Activated naive CD8-positive, alpha-beta T cell (primary cell): ENCODE measurements around the gene KIRREL2.
A peak's percentile ranks its signal among the peaks of the same experiment; 100 is the strongest.

Experiments
- H3K27ac Mint-ChIP-seq: one replicate; pipeline ENCODE4 v1.8.0; 2021; ENCODE audit warnings: mixed read lengths
- H3K27me3 Mint-ChIP-seq: one replicate; pipeline ENCODE4 v1.8.0; 2021; ENCODE audit warnings: mixed read lengths
- H3K36me3 Mint-ChIP-seq: one replicate; pipeline ENCODE4 v1.8.0; 2021; ENCODE audit warnings: mixed read lengths
- H3K4me1 Mint-ChIP-seq: one replicate; pipeline ENCODE4 v1.8.0; 2021; ENCODE audit warnings: low read depth, mixed read lengths
- H3K4me3 Mint-ChIP-seq: one replicate; pipeline ENCODE4 v1.8.0; 2021; ENCODE audit warnings: mild to moderate bottlenecking, mixed read lengths
- H3K9me3 Mint-ChIP-seq: one replicate; pipeline ENCODE4 v1.8.0; 2021; ENCODE audit warnings: low read depth, mixed read lengths

The KIRREL2 gene

DNA sequence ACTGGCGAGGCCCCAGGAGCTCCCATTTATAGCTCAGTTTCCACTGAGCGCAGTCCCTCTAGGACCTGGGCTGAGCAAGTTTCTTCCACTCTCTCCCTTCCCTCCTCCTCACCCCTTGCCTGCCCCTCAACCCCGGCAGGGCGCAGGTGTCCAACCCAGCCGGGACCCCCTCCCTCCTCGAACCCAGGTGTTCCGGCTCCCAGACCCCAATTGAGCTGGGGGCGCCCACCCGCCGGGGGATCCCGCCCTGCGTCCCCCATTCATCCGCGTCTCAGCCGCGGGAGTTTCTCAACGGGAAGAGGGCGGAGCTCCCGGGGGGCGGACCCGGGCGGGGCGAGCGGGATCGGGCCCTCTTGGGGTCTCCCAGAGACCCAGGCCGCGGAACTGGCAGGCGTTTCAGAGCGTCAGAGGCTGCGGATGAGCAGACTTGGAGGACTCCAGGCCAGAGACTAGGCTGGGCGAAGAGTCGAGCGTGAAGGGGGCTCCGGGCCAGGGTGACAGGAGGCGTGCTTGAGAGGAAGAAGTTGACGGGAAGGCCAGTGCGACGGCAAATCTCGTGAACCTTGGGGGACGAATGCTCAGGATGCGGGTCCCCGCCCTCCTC is at the start of gene KIRREL2:
Gene KIRREL2 (plus strand): TSS at position 366 of the 604 bp plus-strand sequence. CDS start 209 bp downstream, at position 575.
- H3K27ac Mint-ChIP-seq, result no peak within 1 kb of the TSS

DNA sequence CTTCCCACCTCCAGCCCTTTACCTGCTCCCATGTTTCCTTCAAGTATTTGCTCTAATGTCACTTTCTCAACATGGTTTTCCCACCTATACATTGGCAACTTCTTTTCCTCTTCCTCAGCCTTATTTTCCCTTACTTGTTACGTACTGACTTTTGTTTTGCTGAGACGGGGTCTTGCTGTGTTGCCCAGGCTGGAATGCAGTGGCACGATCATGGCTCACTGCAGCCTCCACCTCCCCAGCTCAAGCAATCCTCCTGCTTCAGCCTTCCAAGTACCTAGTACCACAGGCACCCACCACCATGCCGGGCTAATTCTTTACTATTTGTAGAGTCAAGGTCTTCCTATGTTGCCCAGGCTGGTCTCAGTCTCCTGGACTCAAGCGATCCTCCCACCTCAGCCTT is 49.1 kb upstream of the KIRREL2 start:
- no peaks in the 10 kb centered on the region for H3K36me3 Mint-ChIP-seq
- H3K27ac Mint-ChIP-seq, result no peak overlapping the region
- no peaks in the 10 kb centered on the region for H3K9me3 Mint-ChIP-seq
- no peak overlapping the region for H3K4me3 Mint-ChIP-seq
- peaks cover 5% of the 10 kb centered on the region for H3K4me1 Mint-ChIP-seq
- no peaks in the 10 kb centered on the region for H3K27me3 Mint-ChIP-seq

More for the DNA sequence above, at the start of gene KIRREL2:
- Mint-ChIP-seq H3K27me3 (peaks cover 8% of the 10 kb centered on the region), H3K4me3 (peak within 1 kb of the TSS; percentile 78), H3K4me1 (peaks cover 8% of the 10 kb centered on the region), H3K9me3 (no peaks in the 10 kb centered on the region), H3K36me3 (no peaks in the 10 kb centered on the region)

DNA sequence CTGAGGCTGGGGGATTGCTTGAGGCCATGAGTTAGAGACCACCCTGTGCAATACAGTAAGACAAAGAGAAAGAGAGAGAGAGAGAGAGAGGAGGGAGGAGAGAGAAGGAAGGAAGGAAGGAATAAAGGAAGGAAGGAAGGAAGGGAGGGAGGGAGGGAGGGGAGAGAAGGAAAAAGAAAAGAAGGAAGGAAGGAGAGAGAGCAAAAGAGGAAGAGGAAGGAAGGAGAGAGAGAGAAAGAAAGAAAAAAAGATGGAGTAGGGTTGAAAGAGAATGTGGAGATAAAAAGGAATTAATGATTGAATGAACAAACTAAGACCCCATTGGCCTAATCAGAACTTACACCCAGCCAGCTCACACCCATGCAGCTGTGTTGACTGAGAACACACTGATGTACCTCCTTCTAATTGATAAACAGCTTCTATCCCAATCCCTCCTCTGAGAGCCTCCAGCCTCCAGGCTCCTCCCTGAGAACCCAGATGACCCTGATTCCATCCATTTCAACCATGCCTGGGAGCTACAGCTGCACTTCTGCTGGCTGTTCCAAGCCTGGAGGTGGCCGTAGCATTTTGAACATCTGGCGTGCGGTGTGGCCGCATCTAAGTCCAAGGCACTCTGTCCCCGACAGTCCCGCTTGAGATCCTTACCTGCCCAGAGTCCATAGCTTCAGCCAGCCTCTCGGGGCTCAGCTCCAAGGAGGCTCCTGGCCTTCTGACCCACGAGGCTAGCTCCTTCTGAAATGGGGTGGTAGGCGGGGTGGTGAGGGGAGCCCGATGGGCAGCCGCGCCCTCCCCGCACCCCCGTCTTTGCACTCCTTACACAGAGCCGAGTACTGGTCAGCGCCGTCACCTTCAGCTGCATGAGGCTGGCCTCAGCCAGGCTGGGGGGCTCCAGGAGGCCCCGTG is 45.1 kb upstream of the KIRREL2 start:
- H3K36me3 Mint-ChIP-seq, result no peaks in the 10 kb centered on the region

DNA sequence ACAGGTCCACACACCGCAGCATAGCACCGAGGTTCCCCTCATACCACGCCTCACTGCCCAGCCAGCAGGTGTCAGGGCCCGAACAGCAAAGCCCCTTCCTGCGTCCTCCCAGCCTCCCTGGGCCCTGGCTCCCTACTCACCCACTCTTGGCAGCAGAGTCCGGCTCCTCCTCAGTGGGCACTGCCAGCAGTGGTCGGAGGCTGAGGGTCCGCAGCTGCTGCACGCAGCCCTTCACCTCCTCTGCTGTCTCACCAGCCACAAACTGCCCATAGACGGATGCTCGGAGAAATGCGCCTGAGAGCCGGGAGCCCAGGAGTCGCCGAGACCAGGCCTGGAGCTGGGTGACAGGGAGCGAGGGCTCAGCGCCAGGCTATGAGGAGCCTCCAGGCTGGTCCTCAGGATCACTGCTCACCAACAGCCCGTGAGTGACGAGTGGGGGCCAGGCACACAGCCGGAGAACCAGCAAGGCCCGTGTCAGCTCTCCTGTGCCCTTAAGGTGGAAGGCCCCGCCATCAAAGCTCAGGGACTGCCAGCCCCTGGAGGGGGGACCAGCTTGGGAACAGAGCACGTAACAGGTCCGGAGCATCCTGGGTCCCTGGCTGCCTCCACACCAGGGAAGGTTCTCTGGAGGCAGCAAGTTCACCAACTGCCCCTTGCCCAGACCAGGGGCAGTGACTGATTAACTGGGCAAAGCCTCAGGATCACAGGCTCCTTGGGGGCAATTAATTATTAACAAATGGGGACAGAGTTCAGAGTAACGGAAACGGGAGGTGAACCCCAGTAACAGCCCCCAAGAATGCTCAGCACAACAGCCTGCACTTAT is 44.3 kb upstream of the KIRREL2 start, which contains the start of gene PRODH2:
Gene PRODH2 (minus strand): TSS at position 626 of the 823 bp plus-strand sequence. CDS start 40 bp downstream, at position 586.
- Mint-ChIP-seq H3K9me3 (no peaks in the 10 kb centered on the region), H3K27ac (no peak within 1 kb of the TSS), H3K27me3 (peaks cover 4% of the 10 kb centered on the region), H3K36me3 (no peaks in the 10 kb centered on the region), H3K4me3 (no peak within 1 kb of the TSS), H3K4me1 (no peaks in the 10 kb centered on the region)

More for the DNA sequence above, 45.1 kb upstream of the KIRREL2 start:
- no peak overlapping the region for H3K4me3 Mint-ChIP-seq
- no peaks in the 10 kb centered on the region for H3K4me1 Mint-ChIP-seq
- H3K27me3 Mint-ChIP-seq, result peaks cover 3% of the 10 kb centered on the region
- H3K27ac Mint-ChIP-seq, result no peak overlapping the region
- no peaks in the 10 kb centered on the region for H3K9me3 Mint-ChIP-seq

DNA sequence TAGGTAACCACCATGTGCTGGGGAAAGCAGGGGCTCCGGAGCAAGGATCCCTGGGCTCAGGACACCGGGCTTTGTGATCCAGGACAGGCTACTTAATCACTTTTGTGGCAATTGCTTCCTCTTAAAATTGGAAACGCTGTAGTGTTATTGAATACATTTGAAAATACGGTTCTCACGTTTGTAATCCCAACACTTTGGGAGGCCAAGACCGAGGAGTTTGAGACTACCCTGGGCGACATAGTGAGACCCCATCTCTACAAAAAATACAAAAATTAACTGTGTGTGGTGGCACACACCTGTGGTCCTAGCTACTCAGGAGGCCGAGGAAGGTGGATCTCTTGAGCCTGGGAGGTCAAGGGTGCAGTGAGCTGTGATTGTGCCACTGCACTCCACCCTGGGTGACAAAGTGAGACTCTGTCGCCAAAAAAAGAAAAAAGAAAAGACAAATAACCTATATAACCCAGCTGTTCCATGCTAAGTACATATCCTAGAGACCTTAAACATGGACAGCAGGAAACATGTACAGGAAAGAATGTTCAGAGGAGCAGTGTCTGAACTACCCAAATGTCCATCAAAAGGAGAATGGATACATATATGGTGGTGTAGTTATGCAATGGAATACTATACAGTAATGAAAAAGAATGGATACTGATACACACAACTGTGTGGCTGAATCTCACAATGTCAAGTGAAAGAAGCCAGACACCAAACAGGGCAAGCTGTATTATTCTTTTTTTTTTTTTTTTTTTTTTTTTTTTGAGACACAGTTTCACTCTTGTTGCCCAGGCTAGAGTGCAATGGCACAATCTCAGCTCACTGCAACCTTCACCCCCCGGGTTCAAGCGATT is 43.4 kb upstream of the KIRREL2 start:
- H3K27me3 Mint-ChIP-seq, result peaks cover 6% of the 10 kb centered on the region
- H3K9me3 Mint-ChIP-seq, result no peaks in the 10 kb centered on the region
- no peak overlapping the region for H3K27ac Mint-ChIP-seq
- no peaks in the 10 kb centered on the region for H3K36me3 Mint-ChIP-seq
- H3K4me3 Mint-ChIP-seq, result no peak overlapping the region
- H3K4me1 Mint-ChIP-seq, result no peaks in the 10 kb centered on the region

DNA sequence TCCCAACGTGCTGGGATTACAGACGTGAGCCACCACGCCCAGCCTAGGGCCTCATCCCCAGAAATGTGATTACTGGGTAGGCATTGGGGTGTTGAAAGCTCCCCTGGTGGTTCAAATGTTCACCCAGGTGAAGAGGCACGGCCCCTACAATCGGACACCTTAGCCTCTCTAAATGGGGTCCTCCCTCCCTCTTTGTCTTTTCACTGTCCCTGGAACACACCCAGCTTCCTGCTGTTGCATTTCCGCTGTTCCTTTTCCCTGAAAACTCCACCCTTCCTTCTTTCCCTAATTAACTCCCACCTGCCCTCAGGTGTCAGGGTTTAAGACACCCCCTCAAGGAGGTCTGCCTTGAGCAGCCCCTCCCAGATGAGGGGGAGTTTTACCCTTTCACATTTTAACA is 40.4 kb upstream of the KIRREL2 start:
- Mint-ChIP-seq H3K9me3 (no peaks in the 10 kb centered on the region), H3K27ac (no peak overlapping the region), H3K4me3 (no peak overlapping the region), H3K4me1 (no peaks in the 10 kb centered on the region), H3K36me3 (no peaks in the 10 kb centered on the region), H3K27me3 (peaks cover 8% of the 10 kb centered on the region)

DNA sequence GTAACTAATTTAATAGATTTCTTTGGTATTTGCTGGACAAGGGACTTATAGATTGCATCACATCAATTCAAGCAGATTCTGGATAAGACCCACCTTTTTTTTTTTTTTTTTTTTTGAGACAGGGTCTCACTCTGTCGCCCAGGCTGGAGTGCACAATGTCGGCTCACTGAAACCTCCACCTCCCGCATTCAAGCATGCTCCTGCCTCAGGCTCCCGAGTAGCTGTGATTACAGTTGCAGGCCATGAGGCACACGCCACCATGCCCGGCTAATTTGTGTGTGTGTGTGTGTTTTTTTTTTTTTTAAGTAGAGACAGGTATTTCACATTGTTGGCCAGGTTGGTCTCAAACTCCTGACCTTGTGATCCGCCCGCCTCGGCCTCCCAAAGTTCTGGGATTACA is 39.9 kb upstream of the KIRREL2 start:
- H3K9me3 Mint-ChIP-seq, result no peaks in the 10 kb centered on the region
- H3K4me3 Mint-ChIP-seq, result no peak overlapping the region
- H3K4me1 Mint-ChIP-seq, result no peaks in the 10 kb centered on the region
- no peak overlapping the region for H3K27ac Mint-ChIP-seq
- H3K36me3 Mint-ChIP-seq, result no peaks in the 10 kb centered on the region
- peaks cover 8% of the 10 kb centered on the region for H3K27me3 Mint-ChIP-seq

DNA sequence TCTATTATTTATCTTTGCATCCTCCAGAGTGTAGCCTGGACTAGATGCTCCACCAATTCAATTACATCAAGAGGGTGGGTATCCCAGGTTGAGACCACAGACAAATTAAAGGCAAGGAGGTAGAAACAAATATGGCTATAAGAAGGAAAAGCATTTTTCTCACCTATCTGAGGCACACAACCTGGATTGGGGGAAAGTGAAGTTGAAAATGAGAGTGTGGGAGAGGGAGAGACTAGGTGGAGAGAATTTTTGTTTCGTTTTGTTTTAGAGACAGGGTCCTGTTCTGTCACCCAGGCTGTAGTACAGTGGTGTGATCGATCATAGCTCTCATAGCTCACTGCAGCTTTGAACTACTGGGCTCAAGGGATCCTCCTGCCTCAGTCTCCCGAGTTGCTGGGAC is 38.3 kb upstream of the KIRREL2 start:
- Mint-ChIP-seq H3K4me3 (no peak overlapping the region), H3K27me3 (peaks cover 12% of the 10 kb centered on the region), H3K9me3 (no peaks in the 10 kb centered on the region), H3K4me1 (no peaks in the 10 kb centered on the region), H3K27ac (no peak overlapping the region), H3K36me3 (no peaks in the 10 kb centered on the region)

DNA sequence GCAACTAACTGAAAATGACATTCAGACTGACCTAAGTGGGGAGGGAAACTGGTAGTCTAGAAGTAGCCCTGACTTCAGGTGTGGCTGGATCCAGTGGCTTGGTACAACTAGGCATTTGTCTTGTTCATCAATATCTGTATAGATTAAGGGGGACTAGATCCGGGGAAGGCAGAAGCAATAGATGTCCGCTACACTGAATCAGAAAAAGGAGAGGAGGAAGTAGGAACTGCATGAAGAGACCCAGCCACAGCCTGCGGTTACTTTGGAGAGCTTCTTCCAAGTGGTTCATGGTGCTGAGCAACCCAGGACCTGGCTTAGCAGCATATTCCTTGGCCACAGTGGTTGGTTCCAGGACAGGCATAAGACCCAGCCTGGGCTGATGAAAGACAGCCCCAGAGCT is 34.1 kb upstream of the KIRREL2 start:
- Mint-ChIP-seq H3K4me1 (no peaks in the 10 kb centered on the region), H3K27me3 (peaks cover 15% of the 10 kb centered on the region), H3K36me3 (no peaks in the 10 kb centered on the region), H3K27ac (no peak overlapping the region), H3K4me3 (no peak overlapping the region), H3K9me3 (no peaks in the 10 kb centered on the region)

DNA sequence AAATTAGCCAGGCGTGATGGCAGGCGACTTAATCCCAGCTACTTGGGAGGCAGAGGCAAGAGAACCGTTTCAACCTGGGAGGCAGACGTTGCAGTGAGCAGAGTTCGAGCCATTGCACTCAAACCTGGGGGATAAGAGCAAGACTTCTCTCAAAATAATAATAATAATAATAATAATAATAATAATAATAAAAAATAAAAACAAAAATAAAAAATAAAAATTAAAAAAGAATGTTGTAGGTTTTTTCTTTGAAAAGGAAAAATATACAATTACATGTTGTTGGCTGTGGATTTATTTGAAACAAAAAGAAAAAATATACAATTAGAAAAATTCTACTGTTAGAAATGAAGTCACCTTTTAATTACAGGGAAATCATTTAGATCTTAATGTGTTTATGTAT is 32.6 kb upstream of the KIRREL2 start:
- no peaks in the 10 kb centered on the region for H3K36me3 Mint-ChIP-seq
- peaks cover 19% of the 10 kb centered on the region for H3K27me3 Mint-ChIP-seq
- no peak overlapping the region for H3K4me3 Mint-ChIP-seq
- no peak overlapping the region for H3K27ac Mint-ChIP-seq
- H3K9me3 Mint-ChIP-seq, result no peaks in the 10 kb centered on the region
- no peaks in the 10 kb centered on the region for H3K4me1 Mint-ChIP-seq

DNA sequence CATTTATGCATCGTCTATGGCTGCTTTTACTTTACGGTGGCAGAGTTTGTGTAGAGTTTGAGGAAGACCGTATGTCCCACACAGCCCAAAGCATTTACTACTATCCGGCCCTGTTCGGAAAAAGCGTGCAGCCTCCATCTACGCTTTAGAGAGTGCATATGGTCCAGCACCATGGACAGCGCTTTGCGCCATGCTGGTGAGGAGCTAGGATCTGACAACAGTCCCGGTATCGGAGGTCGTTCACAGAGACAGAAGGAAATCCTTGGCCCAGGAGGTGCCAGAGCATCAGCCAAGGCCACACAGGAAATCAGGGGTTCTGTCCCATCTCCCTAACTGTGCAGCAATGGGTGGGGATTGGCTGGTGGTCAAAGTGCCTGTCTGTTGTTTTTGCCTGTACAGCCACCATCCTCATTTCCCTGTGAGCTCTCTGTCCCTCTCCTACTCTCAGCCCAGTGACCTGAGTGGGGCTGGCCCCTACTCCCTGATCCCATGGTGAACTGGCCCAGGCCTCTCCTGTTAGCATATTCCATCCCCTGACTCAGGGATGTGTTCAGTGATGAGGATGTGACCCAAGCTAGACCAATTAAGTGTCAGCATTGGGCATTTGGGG is 27.9 kb upstream of the KIRREL2 start:
- Mint-ChIP-seq H3K4me1 (no peaks in the 10 kb centered on the region), H3K36me3 (no peaks in the 10 kb centered on the region), H3K9me3 (no peaks in the 10 kb centered on the region), H3K4me3 (no peak overlapping the region), H3K27ac (no peak overlapping the region), H3K27me3 (peaks cover 26% of the 10 kb centered on the region)

DNA sequence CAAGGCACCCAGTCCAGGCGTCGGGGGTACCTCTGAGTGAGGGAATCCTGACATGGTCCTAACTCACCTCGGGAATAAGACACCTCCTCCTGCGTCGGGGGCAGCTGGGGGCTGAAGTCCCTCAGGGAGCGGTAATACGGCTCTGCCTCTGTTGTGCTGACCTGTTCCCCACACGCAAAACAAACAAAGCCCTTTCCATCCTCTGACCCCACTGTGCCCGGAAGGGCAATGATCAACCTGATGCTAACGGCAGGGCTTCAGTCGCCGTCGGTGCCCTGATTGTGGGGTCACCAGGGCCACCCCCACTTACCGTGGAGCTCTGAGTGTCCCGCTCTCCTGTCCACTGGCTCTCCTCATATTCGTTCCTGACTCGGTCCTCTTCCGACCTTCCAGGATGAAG is 25.7 kb upstream of the KIRREL2 start:
- no peak overlapping the region for H3K27ac Mint-ChIP-seq
- H3K27me3 Mint-ChIP-seq, result peaks cover 28% of the 10 kb centered on the region
- no peaks in the 10 kb centered on the region for H3K4me1 Mint-ChIP-seq
- no peaks in the 10 kb centered on the region for H3K9me3 Mint-ChIP-seq
- H3K36me3 Mint-ChIP-seq, result no peaks in the 10 kb centered on the region
- H3K4me3 Mint-ChIP-seq, result no peak overlapping the region

DNA sequence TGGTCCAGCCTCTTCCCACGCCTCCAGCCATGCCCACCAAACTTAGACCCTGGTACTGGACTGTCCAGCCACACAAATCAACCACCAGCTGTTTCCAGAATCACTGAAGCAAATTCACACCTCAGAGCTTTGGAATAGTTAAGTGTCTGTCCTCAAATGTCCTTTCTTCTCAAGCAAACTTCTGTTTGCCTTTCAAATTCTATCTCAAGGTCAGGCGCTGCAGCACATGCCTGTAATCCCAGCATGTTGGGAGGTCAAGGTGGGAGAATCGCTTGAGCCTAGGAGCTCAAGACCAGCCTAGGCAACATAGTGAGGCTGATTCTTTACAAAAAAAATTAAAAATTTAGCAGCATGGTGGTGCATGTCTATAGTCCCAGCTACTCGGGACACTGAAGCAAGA is 24.7 kb upstream of the KIRREL2 start:
- Mint-ChIP-seq H3K4me1 (no peaks in the 10 kb centered on the region), H3K9me3 (no peaks in the 10 kb centered on the region), H3K36me3 (no peaks in the 10 kb centered on the region), H3K4me3 (no peak overlapping the region), H3K27me3 (peaks cover 33% of the 10 kb centered on the region), H3K27ac (no peak overlapping the region)

DNA sequence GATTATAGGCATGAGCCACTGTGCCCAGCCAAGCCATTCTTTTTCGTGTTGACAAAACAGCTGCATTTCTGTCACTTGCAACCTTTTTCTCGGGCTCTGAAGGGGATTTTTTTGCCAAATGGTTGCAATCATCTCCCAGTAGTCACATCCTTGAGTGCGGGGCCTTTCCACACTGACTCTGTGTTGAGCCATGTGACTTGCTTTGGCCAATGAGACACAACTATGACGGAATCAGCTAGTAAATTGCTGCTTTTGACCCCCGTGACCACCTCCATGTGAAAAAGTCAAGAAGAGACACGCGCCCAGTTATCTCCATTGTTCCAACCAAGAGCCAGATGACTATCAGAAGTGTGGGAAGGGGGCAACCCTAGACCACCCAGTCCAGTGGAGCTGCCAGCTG is 22.7 kb upstream of the KIRREL2 start:
- Mint-ChIP-seq H3K9me3 (no peaks in the 10 kb centered on the region), H3K36me3 (no peaks in the 10 kb centered on the region), H3K27ac (no peak overlapping the region), H3K4me3 (no peak overlapping the region), H3K27me3 (peaks cover 25% of the 10 kb centered on the region), H3K4me1 (no peaks in the 10 kb centered on the region)
